H9 (cell line): ENCODE data around the gene DACH1. TPM values are rescaled to one million over a fixed set of nuclear protein-coding genes. Genes with fewer than 3 reads are reported as not detected.

Source experiments
- DNase-seq: peaks from one replicate; pipeline ENCODE4 v3.0.0-alpha.2; 2017
- H2AFZ ChIP-seq: one replicate; pipeline ENCODE4 v1.6.1; 2013; ENCODE audit warnings: mild to moderate bottlenecking, low read length, control low read depth, moderate library complexity
- H2AK5ac ChIP-seq: 2 replicates; pipeline ENCODE4 v1.6.1; 2013; ENCODE audit warnings: low read length, control low read depth, mixed read lengths; ENCODE audit not compliant: insufficient read length
- H2BK120ac ChIP-seq: one replicate; pipeline ENCODE4 v1.6.1; 2013; ENCODE audit warnings: low read depth, mild to moderate bottlenecking, low read length, control low read depth, inconsistent platforms; ENCODE audit not compliant: poor library complexity, severe bottlenecking
- H2BK12ac ChIP-seq: 2 replicates; pipeline ENCODE4 v1.6.1; 2013; ENCODE audit warnings: low read length, control low read depth, mixed read lengths, low read depth; ENCODE audit not compliant: insufficient read length
- H2BK15ac ChIP-seq: 2 replicates; pipeline ENCODE4 v1.6.1; 2013; ENCODE audit warnings: low read depth, low read length, control low read depth
- H2BK20ac ChIP-seq: one replicate; pipeline ENCODE4 v1.6.1; 2013; ENCODE audit warnings: low read depth, mild to moderate bottlenecking, low read length, control low read depth, inconsistent platforms; ENCODE audit not compliant: poor library complexity, severe bottlenecking
- H2BK5ac ChIP-seq: 2 replicates; pipeline ENCODE4 v1.6.1; 2013; ENCODE audit warnings: low read length, control low read depth, mixed read lengths; ENCODE audit not compliant: insufficient read length
- H3K14ac ChIP-seq: 2 replicates; pipeline ENCODE4 v1.6.1; 2013; ENCODE audit warnings: low read length, control low read depth; ENCODE audit not compliant: insufficient read depth
- H3K18ac ChIP-seq: 2 replicates; pipeline ENCODE4 v1.6.1; 2013; ENCODE audit warnings: low read depth, mild to moderate bottlenecking, mixed read lengths, low read length, control low read depth; ENCODE audit not compliant: insufficient read length
- H3K23ac ChIP-seq: 2 replicates; pipeline ENCODE4 v1.6.1; 2013; ENCODE audit warnings: low read length, control low read depth, mixed read lengths, low read depth; ENCODE audit not compliant: insufficient read length
- H3K23me2 ChIP-seq: 2 replicates; pipeline ENCODE4 v1.6.1; 2013; ENCODE audit warnings: low read depth, mild to moderate bottlenecking, mixed read lengths, low read length, control low read depth; ENCODE audit not compliant: insufficient read length, poor library complexity, severe bottlenecking
- H3K27ac ChIP-seq: 2 replicates; pipeline ENCODE4 v1.5.1; 2013; ENCODE audit warnings: low read length, control low read depth, mixed read lengths, low read depth; ENCODE audit not compliant: insufficient read length
- H3K27me3 ChIP-seq: 2 replicates; pipeline ENCODE4 v1.6.1; 2013; ENCODE audit warnings: low read length, control low read depth, inconsistent platforms; ENCODE audit not compliant: insufficient read depth
- H3K4ac ChIP-seq: 2 replicates; pipeline ENCODE4 v1.6.1; 2013; ENCODE audit warnings: low read depth, mild to moderate bottlenecking, control low read depth, inconsistent platforms, low read length, moderate library complexity
- H3K4me1 ChIP-seq: 2 replicates; pipeline ENCODE4 v1.6.1; 2013; ENCODE audit warnings: low read length, control low read depth, inconsistent platforms; ENCODE audit not compliant: insufficient read depth
- H3K4me2 ChIP-seq: 2 replicates; pipeline ENCODE4 v1.6.1; 2013; ENCODE audit warnings: low read length, control low read depth, mixed read lengths; ENCODE audit not compliant: insufficient read length, insufficient read depth
- H3K56ac ChIP-seq: 2 replicates; pipeline ENCODE4 v1.6.1; 2013; ENCODE audit warnings: low read depth, mild to moderate bottlenecking, mixed read lengths, low read length, control low read depth; ENCODE audit not compliant: insufficient read length
- H3K79me1 ChIP-seq: 2 replicates; pipeline ENCODE4 v1.6.1; 2013; ENCODE audit warnings: low read depth, mild to moderate bottlenecking, moderate library complexity, low read length, control low read depth, inconsistent platforms; ENCODE audit not compliant: insufficient read depth, poor library complexity, severe bottlenecking
- H3K79me2 ChIP-seq: 2 replicates; pipeline ENCODE4 v1.6.1; 2013; ENCODE audit warnings: low read length, control low read depth, inconsistent platforms; ENCODE audit not compliant: insufficient read depth
- H3K9ac ChIP-seq: 2 replicates; pipeline ENCODE4 v1.6.1; 2013; ENCODE audit warnings: low read length, control low read depth, mixed read lengths; ENCODE audit not compliant: insufficient read length; ENCODE audit errors: extremely low read depth
- H3K9me3 ChIP-seq: one replicate; pipeline ENCODE4 v1.6.1; 2013; ENCODE audit warnings: low read depth, low read length, inconsistent platforms; ENCODE audit not compliant: control insufficient read depth
- H3T11ph ChIP-seq: one replicate; pipeline ENCODE4 v1.6.1; 2013; ENCODE audit warnings: mild to moderate bottlenecking, low read length, control low read depth, inconsistent platforms
- H4K20me1 ChIP-seq: one replicate; pipeline ENCODE4 v1.6.1; 2013; ENCODE audit not compliant: control insufficient read depth, insufficient read length, insufficient read depth
- H4K5ac ChIP-seq: 2 replicates; pipeline ENCODE4 v1.6.1; 2013; ENCODE audit warnings: low read depth, mild to moderate bottlenecking, mixed read lengths, low read length, control low read depth; ENCODE audit not compliant: insufficient read length
- H4K8ac ChIP-seq: replicated peaks from 2 replicates; pipeline ENCODE4 v1.6.1; 2013; ENCODE audit warnings: low read length, control low read depth, mixed read lengths, low read depth; ENCODE audit not compliant: insufficient read length
- H4K91ac ChIP-seq: 2 replicates; pipeline ENCODE4 v1.6.1; 2013; ENCODE audit warnings: low read depth, mild to moderate bottlenecking, moderate library complexity, mixed read lengths, low read length, control low read depth; ENCODE audit not compliant: insufficient read length
- H3K27ac Mint-ChIP-seq, 3 experiments: 2 replicates in 2 of 3; 3 replicates in 1 of 3; pipeline ENCODE4 v1.8.0; 2020 to 2021; ENCODE audit warnings: mixed read lengths in 3 of 3, mild to moderate bottlenecking in 1 of 3, moderate library complexity in 1 of 3
- H3K27me3 Mint-ChIP-seq: 2 replicates; pipeline ENCODE4 v1.8.0; 2021; ENCODE audit warnings: low read depth, mild to moderate bottlenecking, moderate library complexity, mixed read lengths
- H3K36me3 Mint-ChIP-seq, 3 experiments: 2 replicates in 2 of 3; 3 replicates in 1 of 3; pipeline ENCODE4 v1.8.0; 2020 to 2021; ENCODE audit warnings: low read depth in 3 of 3, mixed read lengths in 3 of 3; ENCODE audit not compliant: insufficient read depth in 1 of 3
- H3K4me1 Mint-ChIP-seq, 2 experiments: 2 replicates each; pipeline ENCODE4 v1.8.0; 2020; ENCODE audit warnings: mixed read lengths in 2 of 2
- H3K4me3 Mint-ChIP-seq, 2 experiments: 2 replicates in 1 of 2; 3 replicates in 1 of 2; pipeline ENCODE4 v1.8.0; 2020 to 2021; ENCODE audit warnings: mild to moderate bottlenecking in 2 of 2, mixed read lengths in 2 of 2, moderate library complexity in 1 of 2
- H3K9me3 Mint-ChIP-seq, 2 experiments: 2 replicates in 1 of 2; 3 replicates in 1 of 2; pipeline ENCODE4 v1.8.0; 2020; ENCODE audit warnings: mild to moderate bottlenecking in 2 of 2, mixed read lengths in 2 of 2, moderate library complexity in 1 of 2
- CTCF ChIP-seq: fragments of 200-600 bp; sonication (generic); conservative IDR thresholded peaks from 3 replicates; pipeline ENCODE4 v1.8.0; 2021; ENCODE audit warnings: antibody characterized with exemption, mild to moderate bottlenecking
- WGBS: extraction: QIAGEN DNeasy Blood & Tissue Kit; methylation state at CpG from one replicate; pipeline ENCODE4 v1.1.7; 2013; ENCODE audit warnings: missing lambda C conversion rate, low lambda C conversion rate, mixed read lengths; ENCODE audit not compliant: insufficient read length; ENCODE audit errors: extremely low coverage; 5-methylcytosine and 5-hydroxymethylcytosine counted together
- total RNA-seq: library from RNA; stranded (reverse); gene quantifications from 2 replicates; pipeline ENCODE4 v1.2.1, GENCODE V29; 2021

The DACH1 gene
- total RNA-seq, 1 experiment from 2014 or later: not detected

DNA sequence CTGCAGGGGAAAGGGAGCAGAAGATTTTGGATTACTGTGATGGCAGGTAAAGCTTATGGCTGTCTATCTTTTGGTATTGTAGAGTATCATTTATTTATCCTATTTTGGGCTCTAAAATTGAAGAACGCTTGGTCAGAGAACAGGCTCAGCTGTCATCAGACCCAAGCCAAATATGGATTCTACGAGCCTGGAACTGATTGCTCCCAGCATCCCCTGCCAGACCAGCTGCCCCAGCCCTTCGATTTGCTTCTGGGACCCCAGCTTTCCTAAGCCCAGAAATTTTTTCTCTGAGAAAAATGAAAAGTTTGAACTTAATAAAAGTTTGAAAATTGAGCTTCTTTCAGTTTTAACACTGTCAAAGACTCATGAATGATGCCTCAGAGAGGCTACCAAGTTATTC lies 472.8 kb downstream of the DACH1 start:
- Histone ChIP-seq H3K56ac (no peak overlapping the region), H2BK20ac (no peak overlapping the region), H2BK12ac (no peak overlapping the region), H4K5ac (no peak overlapping the region), H3K14ac (no peak overlapping the region), H2AFZ (no peak overlapping the region), H3K79me2 (no peaks in the 10 kb centered on the region), H2BK120ac (no peak overlapping the region), H3K27me3 (no peaks in the 10 kb centered on the region), H3K9ac (no peak overlapping the region), H3K23ac (no peak overlapping the region), H4K8ac (no peak overlapping the region), H3K27ac (no peak overlapping the region), H2BK15ac (no peak overlapping the region), H3K4me2 (no peak overlapping the region), H3K23me2 (no peaks in the 10 kb centered on the region), H3T11ph (no peak overlapping the region), H3K18ac (no peak overlapping the region), H3K4ac (no peak overlapping the region), H4K20me1 (no peaks in the 10 kb centered on the region), H3K79me1 (no peaks in the 10 kb centered on the region), H4K91ac (no peak overlapping the region), H3K9me3 (no peaks in the 10 kb centered on the region), H2AK5ac (no peak overlapping the region), H2BK5ac (no peak overlapping the region), H3K4me1 (no peaks in the 10 kb centered on the region)
- DNase-seq: no peak
- TF ChIP-seq CTCF: no peak
- H3K4me1 Mint-ChIP-seq: no peaks in the 10 kb centered on the region
- peaks cover 8 to 14% (median 8%) of the 10 kb centered on the region in 3 experiments; a peak in 6 of 7 replicates for H3K36me3 Mint-ChIP-seq
- H3K4me3 Mint-ChIP-seq: no peak overlapping the region
- no peak overlapping the region for H3K27ac Mint-ChIP-seq
- no CpG with 5 or more reads among the region's 3 CpGs for WGBS
- H3K27me3 Mint-ChIP-seq: no peaks in the 10 kb centered on the region; the same call in 1 of the 2 replicates
- H3K9me3 Mint-ChIP-seq: peaks cover 12 to 17% of the 10 kb centered on the region in 2 experiments
